ENCODE data around the gene ANKS6.

Gene ANKS6

GRCh38 chr9:98791608-98792490 is 4.5 kb downstream of the ANKS6 start:
- Histone ChIP-seq H3K27me3 (no peaks in the 10 kb centered on the region), H3K27ac (peak overlapping the region in 6 of 11 experiments; percentile 3 to 49 (median 22); a peak in 7 of 22 replicates), H3K4me3 (no peak overlapping the region), H3K4me1 (peaks cover 23 to 56% (median 50%) of the 10 kb centered on the region in 10 experiments), H3K9ac (peak overlapping the region in 7 of 11 experiments; percentile 11 to 37 (median 27); a peak in 9 of 22 replicates), H4K20me1 (peaks cover 0 to 74% (median 44%) of the 10 kb centered on the region in 11 experiments; a peak in 17 of 22 replicates), H3K9me3 (replicated peaks in 1 of 11) (no peaks in the 10 kb centered on the region), H3K36me3 (peaks cover 7 to 41% (median 32%) of the 10 kb centered on the region in 11 experiments), H3K4me2 (peak overlapping the region in 10 of 11 experiments; percentile 6 to 52 (median 32); a peak in 18 of 22 replicates)
- TF ChIP-seq Cebpa-rat (IDR thresholded peaks at IDR 0.05): no peak

GRCh38 chr9:98790842-98791607 is 5.3 kb downstream of the ANKS6 start:
- peaks cover 0 to 77% (median 44%) of the 10 kb centered on the region in 11 experiments; a peak in 17 of 22 replicates for H4K20me1 ChIP-seq
- peak overlapping the region in 4 of 11 experiments; percentile 22 to 37 (median 32); a peak in 5 of 22 replicates for H3K9ac ChIP-seq
- peak overlapping the region in 10 of 11 experiments; percentile 6 to 52 (median 32); a peak in 15 of 22 replicates for H3K4me2 ChIP-seq
- H3K4me3 ChIP-seq: no peak overlapping the region
- H3K27me3 ChIP-seq: no peaks in the 10 kb centered on the region
- H3K9me3 ChIP-seq (replicated peaks in 1 of 11): no peaks in the 10 kb centered on the region
- peaks cover 7 to 43% (median 32%) of the 10 kb centered on the region in 11 experiments for H3K36me3 ChIP-seq
- H3K4me1 ChIP-seq: peaks cover 21 to 54% (median 48%) of the 10 kb centered on the region in 10 experiments
- H3K27ac ChIP-seq: peak overlapping the region in 6 of 11 experiments; percentile 3 to 49 (median 22); a peak in 8 of 22 replicates
- TF ChIP-seq Cebpa-rat (IDR thresholded peaks at IDR 0.05): no peak

- Histone ChIP-seq H3K9ac (no peak overlapping the region), H4K20me1 (peaks cover 0 to 80% (median 43%) of the 10 kb centered on the region in 11 experiments; a peak in 18 of 22 replicates), H3K27me3 (no peaks in the 10 kb centered on the region), H3K27ac (peak overlapping the region in 1 of 11 experiments; percentile 19; a peak in 1 of 22 replicates), H3K4me3 (no peak overlapping the region), H3K9me3 (replicated peaks in 1 of 11) (no peaks in the 10 kb centered on the region), H3K4me1 (peaks cover 15 to 48% (median 42%) of the 10 kb centered on the region in 10 experiments), H3K4me2 (no peak overlapping the region), H3K36me3 (peaks cover 7 to 47% (median 36%) of the 10 kb centered on the region in 11 experiments)
- no peak for TF ChIP-seq Cebpa-rat (IDR thresholded peaks at IDR 0.05)
Measured at GRCh38 chr9:98790134-98790841, 6.1 kb downstream of the ANKS6 start.

GRCh38 chr9:98789483-98790133 is 6.7 kb downstream of the ANKS6 start:
- H3K4me3 ChIP-seq: no peak overlapping the region
- no peak overlapping the region for H3K27ac ChIP-seq

GRCh38 chr9:98787766-98788335 is 8.5 kb downstream of the ANKS6 start:
- Histone ChIP-seq H4K20me1 (peaks cover 0 to 63% (median 37%) of the 10 kb centered on the region in 11 experiments; a peak in 17 of 22 replicates), H3K27me3 (no peaks in the 10 kb centered on the region), H3K4me1 (peaks cover 10 to 28% (median 21%) of the 10 kb centered on the region in 10 experiments; a peak in 18 of 20 replicates), H3K27ac (no peak overlapping the region), H3K9me3 (replicated peaks in 1 of 11) (no peaks in the 10 kb centered on the region), H3K4me2 (no peak overlapping the region), H3K9ac (no peak overlapping the region), H3K36me3 (peaks cover 15 to 67% (median 55%) of the 10 kb centered on the region in 11 experiments), H3K4me3 (no peak overlapping the region)
- TF ChIP-seq Cebpa-rat (IDR thresholded peaks at IDR 0.05): no peak

More at GRCh38 chr9:98789483-98790133, 6.7 kb downstream of the ANKS6 start:
- Histone ChIP-seq H3K4me2 (no peak overlapping the region), H3K36me3 (peaks cover 7 to 51% (median 39%) of the 10 kb centered on the region in 11 experiments), H4K20me1 (peaks cover 0 to 74% (median 43%) of the 10 kb centered on the region in 11 experiments; a peak in 18 of 22 replicates), H3K9me3 (replicated peaks in 1 of 11) (no peaks in the 10 kb centered on the region), H3K9ac (no peak overlapping the region), H3K27me3 (no peaks in the 10 kb centered on the region), H3K4me1 (peaks cover 15 to 42% (median 36%) of the 10 kb centered on the region in 10 experiments)
- TF ChIP-seq Cebpa-rat (IDR thresholded peaks at IDR 0.05): no peak

GRCh38 chr9:98786750-98787510 is 9.4 kb downstream of the ANKS6 start:
- H3K27ac ChIP-seq: no peak overlapping the region
- peaks cover 9 to 19% (median 14%) of the 10 kb centered on the region in 10 experiments; a peak in 18 of 20 replicates for H3K4me1 ChIP-seq
- H3K4me3 ChIP-seq: no peak overlapping the region
- H3K9me3 ChIP-seq (replicated peaks in 1 of 11): no peaks in the 10 kb centered on the region
- H4K20me1 ChIP-seq: peaks cover 0 to 54% (median 29%) of the 10 kb centered on the region in 11 experiments; a peak in 17 of 22 replicates
- H3K27me3 ChIP-seq: no peaks in the 10 kb centered on the region
- no peak overlapping the region for H3K4me2 ChIP-seq
- no peak for TF ChIP-seq Cebpa-rat (IDR thresholded peaks at IDR 0.05)
- H3K9ac ChIP-seq: peak overlapping the region in 1 of 11 experiments; percentile 18; a peak in 1 of 22 replicates
- peaks cover 19 to 77% (median 64%) of the 10 kb centered on the region in 11 experiments for H3K36me3 ChIP-seq
